OCI-LY3 (cell line): ENCODE data around the gene FLVCR2.

Source experiments
- H2AFZ ChIP-seq: fragments of 200-600, 300-600 bp; shearing (Covaris generic); 2 replicates; pipeline ENCODE4 v1.6.0; 2014; ENCODE audit warnings: antibody characterized with exemption, low read depth, low read length
- H3K27ac ChIP-seq: fragments of 200-600, 300-600 bp; sonication (generic); 2 replicates; pipeline ENCODE4 v1.5.1; 2014; ENCODE audit warnings: mild to moderate bottlenecking, low read length, moderate library complexity, mixed read lengths
- H3K27me3 ChIP-seq: fragments of 200-600, 300-600 bp; sonication (generic); 2 replicates; pipeline ENCODE4 v1.6.1; 2014; ENCODE audit warnings: low read depth, low read length, mixed read lengths
- H3K36me3 ChIP-seq: fragments of 200-600, 300-600 bp; sonication (generic); replicated peaks from 2 replicates; pipeline ENCODE3; 2014; ENCODE audit warnings: low read depth, low read length, mixed read lengths
- H3K4me1 ChIP-seq: fragments of 300-600, 200-600 bp; sonication (generic); 2 replicates; pipeline ENCODE4 v1.6.1; 2014; ENCODE audit warnings: low read length, mixed read lengths
- H3K4me2 ChIP-seq: fragments of 200-600, 300-600 bp; sonication (generic); 2 replicates; pipeline ENCODE4 v1.6.1; 2014; ENCODE audit warnings: low read length, mixed read lengths
- H3K4me3 ChIP-seq: fragments of 300-600, 200-600 bp; sonication (generic); 2 replicates; pipeline ENCODE4 v1.5.1; 2014; ENCODE audit warnings: antibody characterized with exemption, mild to moderate bottlenecking, low read length, moderate library complexity
- H3K79me2 ChIP-seq: fragments of 300-600, 200-600 bp; shearing (Covaris generic); 2 replicates; pipeline ENCODE4 v1.6.1; 2014; ENCODE audit warnings: mild to moderate bottlenecking, low read length, mixed read lengths
- H3K9ac ChIP-seq: fragments of 300-600, 200-600 bp; shearing (Covaris generic); 2 replicates; pipeline ENCODE4 v1.6.0; 2014; ENCODE audit warnings: mild to moderate bottlenecking, low read length, moderate library complexity
- H3K9me3 ChIP-seq: fragments of 200-600, 300-600 bp; shearing (Covaris generic); 2 replicates; pipeline ENCODE4 v1.6.1; 2014; ENCODE audit warnings: low read length, mixed read lengths; ENCODE audit not compliant: insufficient read depth
- H4K20me1 ChIP-seq: fragments of 200-600, 300-600 bp; sonication (generic); 2 replicates; pipeline ENCODE4 v1.6.1; 2016; ENCODE audit warnings: low read length, mixed read lengths; ENCODE audit not compliant: insufficient read depth
- CTCF ChIP-seq: fragments of 200-600, 300-600 bp; sonication (generic); IDR thresholded peaks from 2 replicates; pipeline ENCODE4 v1.5.1; 2014; ENCODE audit warnings: antibody characterized with exemption, low read length, low read depth
- EZH2phosphoT487 ChIP-seq: fragments of 200-600 bp; shearing (Covaris generic); IDR thresholded peaks from 2 replicates; pipeline ENCODE4 v1.6.1; 2018; ENCODE audit warnings: antibody characterized with exemption, mixed run types, low read depth

FLVCR2 gene

GRCh38 chr14:75565056-75565455, 13.4 kb upstream of the FLVCR2 start:
- Histone ChIP-seq H3K4me1 (peaks cover 37% of the 10 kb centered on the region), H3K4me2 (no peak overlapping the region)

GRCh38 chr14:75566321-75566720, 12.1 kb upstream of the FLVCR2 start:
- Histone ChIP-seq H3K4me2 (no peak overlapping the region), H3K9me3 (no peaks in the 10 kb centered on the region), H3K79me2 (0 out of 2 replicates have a peak, but pooled peaks cover 3% of the 10 kb centered on the region), H3K27ac (no peak overlapping the region), H3K27me3 (no peaks in the 10 kb centered on the region), H3K36me3 (peaks cover 6% of the 10 kb centered on the region), H2AFZ (no peak overlapping the region), H3K9ac (no peak overlapping the region), H3K4me3 (no peak overlapping the region), H3K4me1 (peaks cover 37% of the 10 kb centered on the region), H4K20me1 (no peaks in the 10 kb centered on the region)
- peak; percentile 13; the same call in 1 of the 2 replicates for TF ChIP-seq CTCF
- TF ChIP-seq EZH2phosphoT487: no peak

More at GRCh38 chr14:75565056-75565455, 13.4 kb upstream of the FLVCR2 start:
- Histone ChIP-seq H4K20me1 (no peaks in the 10 kb centered on the region), H3K27ac (no peak overlapping the region), H3K27me3 (no peaks in the 10 kb centered on the region), H3K9ac (no peak overlapping the region), H3K79me2 (peaks cover 6% of the 10 kb centered on the region; the same call in 1 of the 2 replicates), H3K36me3 (peaks cover 6% of the 10 kb centered on the region), H3K4me3 (no peak overlapping the region), H2AFZ (no peak overlapping the region), H3K9me3 (no peaks in the 10 kb centered on the region)
- TF ChIP-seq EZH2phosphoT487: no peak
- TF ChIP-seq CTCF: no peak

- no peak overlapping the region for H2AFZ ChIP-seq
- no peak overlapping the region for H3K4me2 ChIP-seq
- H3K9me3 ChIP-seq: no peaks in the 10 kb centered on the region
- 0 out of 2 replicates have a peak, but pooled peaks have one; percentile 1 for TF ChIP-seq CTCF
- no peak for TF ChIP-seq EZH2phosphoT487
- no peaks in the 10 kb centered on the region for H3K79me2 ChIP-seq
- H3K9ac ChIP-seq: no peak overlapping the region
- H3K4me1 ChIP-seq: peaks cover 38% of the 10 kb centered on the region
- no peaks in the 10 kb centered on the region for H4K20me1 ChIP-seq
- no peak overlapping the region for H3K4me3 ChIP-seq
- no peaks in the 10 kb centered on the region for H3K27me3 ChIP-seq
- peaks cover 9% of the 10 kb centered on the region for H3K36me3 ChIP-seq
- H3K27ac ChIP-seq: no peak overlapping the region
Measured at GRCh38 chr14:75566752-75567151, 11.7 kb upstream of the FLVCR2 start.

- H3K4me2 ChIP-seq: no peak overlapping the region
- H3K27me3 ChIP-seq: no peaks in the 10 kb centered on the region
- H3K27ac ChIP-seq: no peak overlapping the region
- H3K4me1 ChIP-seq: peaks cover 36% of the 10 kb centered on the region
- peaks cover 7% of the 10 kb centered on the region for H3K36me3 ChIP-seq
- H3K9ac ChIP-seq: no peak overlapping the region
- TF ChIP-seq CTCF (no peak), EZH2phosphoT487 (no peak)
- no peaks in the 10 kb centered on the region for H3K79me2 ChIP-seq
- no peak overlapping the region for H3K4me3 ChIP-seq
- H2AFZ ChIP-seq: no peak overlapping the region
- no peaks in the 10 kb centered on the region for H4K20me1 ChIP-seq
- no peaks in the 10 kb centered on the region for H3K9me3 ChIP-seq
Measured at GRCh38 chr14:75568140-75568539, 10.3 kb upstream of the FLVCR2 start.
